K562 (cell line): Measurements from ENCODE around the gene OR2V2. TPM values are rescaled to one million over a fixed set of nuclear protein-coding genes. Genes with fewer than 3 reads are reported as not detected.

Experiments
- CHCHD3 ChIP-seq: fragments of 250-450 bp; sonication (Bioruptor Pico); IDR thresholded peaks from 2 replicates; pipeline ENCODE4 v2.1.2; 2022; ENCODE audit warnings: mild to moderate bottlenecking
- CTBP1 ChIP-seq: fragments of 450-650 bp; IDR thresholded peaks from 2 replicates; pipeline ENCODE4 v1.6.1; 2016; ENCODE audit warnings: borderline replicate concordance
- ELF1 ChIP-seq: fragments of 200-800 bp; sonication (Bioruptor generic); IDR thresholded peaks from 2 replicates; pipeline ENCODE4 v1.6.1; 2016; ENCODE audit warnings: missing genetic modification characterization, missing compliant biosample characterization
- GABPB1 ChIP-seq: sonication (generic); formaldehyde crosslinking; IDR thresholded peaks from 2 replicates; pipeline ENCODE4 v1.8.0; 2022; ENCODE audit warnings: mild to moderate bottlenecking, missing genetic modification reagents
- HDGF ChIP-seq: fragments of 450-650 bp; IDR thresholded peaks from 2 replicates; pipeline ENCODE4 v1.6.1; 2016
- KHSRP ChIP-seq: fragments of 450-650 bp; IDR thresholded peaks from 2 replicates; pipeline ENCODE4 v1.6.1; 2017
- KLF1 ChIP-seq: fragments of 450-650 bp; IDR thresholded peaks from 2 replicates; pipeline ENCODE4 v1.6.1; 2016; ENCODE audit warnings: missing genetic modification characterization, missing compliant biosample characterization
- MECOM ChIP-seq: fragments of 250-450 bp; sonication (Bioruptor Pico); IDR thresholded peaks from 2 replicates; pipeline ENCODE4 v1.8.0; 2022; ENCODE audit warnings: inconsistent platforms
- RFX7 ChIP-seq: fragments of 250-450 bp; sonication (Bioruptor Pico); IDR thresholded peaks from 2 replicates; pipeline ENCODE4 v1.5.1; 2021; ENCODE audit warnings: mild to moderate bottlenecking
- SMARCA5 ChIP-seq: fragments of 450-650 bp; IDR thresholded peaks from 2 replicates; pipeline ENCODE4 v1.6.1; 2016
- U2AF1 ChIP-seq: fragments of 200-400 bp; formaldehyde crosslinking; optimal IDR thresholded peaks from 2 replicates; pipeline ENCODE3; 2017; ENCODE audit warnings: mild to moderate bottlenecking, low read depth, low read length, moderate library complexity
- YBX1 ChIP-seq: fragments of 450-650 bp; IDR thresholded peaks from 2 replicates; pipeline ENCODE4 v1.7.1; 2016; ENCODE audit warnings: mild to moderate bottlenecking
- ZNF57 ChIP-seq: fragments of 450-650 bp; formaldehyde crosslinking; IDR thresholded peaks from 2 replicates; pipeline ENCODE4 v1.4.0; 2020; ENCODE audit warnings: mild to moderate bottlenecking, moderate library complexity
- ZNF780A ChIP-seq: fragments of 250-450 bp; sonication (Bioruptor Pico); IDR thresholded peaks from 2 replicates; pipeline ENCODE4 v1.5.0; 2021; ENCODE audit warnings: mild to moderate bottlenecking
- polyA plus RNA-seq, 8 experiments: library from polyadenylated mRNA; depleted of rRNA in 4 of 8; stranded (reverse) in 5 of 8; unstranded in 3 of 8; fragments of >200 nt; fragmentation: Nextera tagmentation in 2 of 8; fragmentation: Illumina TruSeq in 1 of 8; extraction: Ambion mirVana in 2 of 8; extraction: Trizol in 1 of 8; gene quantifications; 2 replicates each; pipeline versions ENCODE4 v1.2.1 to v1.2.3, GENCODE V29; 2011 to 2014; ENCODE audit warnings: inconsistent platforms in 1 of 8, missing spikeins in 1 of 8
- total RNA-seq, 7 experiments: library from RNA; depleted of rRNA in 6 of 7; stranded (reverse); fragments of >200 nt in 6 of 7; fragmentation: Illumina TruSeq in 2 of 7; extraction: Trizol in 2 of 7; gene quantifications; 2 replicates each; pipeline versions ENCODE4 v1.2.1 to v1.2.3, GENCODE V29; 2011 to 2021; ENCODE audit warnings: low replicate concordance in 1 of 7
- TF ChIP-seq, protein P1 (sequence below): fragments of 200-400 bp; formaldehyde crosslinking; IDR thresholded peaks from 2 replicates; pipeline ENCODE4 v1.6.1; 2017; ENCODE audit warnings: mild to moderate bottlenecking, low read depth, low read length, moderate library complexity
- TF ChIP-seq, protein P2 (sequence below): fragments of 250-450 bp; sonication (Bioruptor Pico); IDR thresholded peaks from 2 replicates; pipeline ENCODE4 v1.5.0; 2020; ENCODE audit warnings: mild to moderate bottlenecking, borderline replicate concordance
- TF ChIP-seq, protein P3 (sequence below): fragments of 150-350 bp; IDR thresholded peaks from 2 replicates; pipeline ENCODE4 v1.6.1; 2014; ENCODE audit warnings: low read depth, mild to moderate bottlenecking, low read length, borderline replicate concordance
- TF ChIP-seq, protein P4 (sequence below): IDR thresholded peaks from 2 replicates; pipeline ENCODE4 v1.6.1; 2014; ENCODE audit warnings: antibody characterized with exemption
- TF ChIP-seq, protein P5 (sequence below): fragments of 450-650 bp; formaldehyde crosslinking; IDR thresholded peaks from 2 replicates; pipeline ENCODE4 v1.4.0; 2020; ENCODE audit warnings: mild to moderate bottlenecking

Gene OR2V2
- total and polyA plus RNA-seq, 9 of the 15 experiments (the other 6 are each of a cell fraction or from before 2014, with no cell fraction given): 0.01 TPM; not detected in 8

DNA sequence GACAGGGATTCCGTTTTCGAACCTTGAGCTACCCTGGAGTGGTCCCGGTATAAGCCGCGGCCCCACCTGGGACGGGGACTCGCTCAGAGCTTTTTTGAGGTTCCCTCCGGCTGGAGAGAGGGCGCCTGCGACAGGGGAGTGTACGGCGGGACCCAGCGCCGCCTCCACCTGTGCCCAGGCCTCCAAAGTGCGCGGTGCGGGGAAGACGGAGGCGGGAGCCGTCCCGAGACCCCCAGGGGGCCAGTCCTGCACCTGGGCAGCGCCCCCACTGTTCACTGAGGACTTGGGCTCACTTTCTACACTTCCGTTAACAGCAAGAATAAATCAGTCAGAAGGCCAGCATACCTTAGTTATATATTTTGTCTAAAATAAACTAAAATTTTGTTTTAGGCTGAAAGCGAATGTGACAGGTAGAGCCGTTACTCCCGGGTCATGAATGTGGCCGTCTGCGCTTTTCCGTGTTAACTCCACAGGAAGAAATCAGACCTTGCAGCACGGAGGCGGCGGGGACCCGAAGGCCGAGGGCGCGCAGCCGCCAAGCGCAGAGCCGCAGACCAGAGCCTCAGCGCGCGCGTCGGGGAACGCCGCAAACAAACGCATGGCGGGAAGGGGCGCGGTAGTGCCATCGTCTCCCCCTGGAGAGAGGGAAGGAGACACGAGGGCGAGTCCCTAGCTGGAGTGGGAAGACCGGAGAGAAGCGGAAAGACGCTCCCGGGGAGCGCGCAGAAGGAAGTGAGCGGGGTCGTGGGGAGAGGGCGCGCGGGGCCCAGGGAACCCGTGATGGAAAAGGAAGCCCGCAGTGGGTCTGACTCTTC is 43.5 kb downstream of the OR2V2 start (continued):
- TF ChIP-seq, protein P1, sequence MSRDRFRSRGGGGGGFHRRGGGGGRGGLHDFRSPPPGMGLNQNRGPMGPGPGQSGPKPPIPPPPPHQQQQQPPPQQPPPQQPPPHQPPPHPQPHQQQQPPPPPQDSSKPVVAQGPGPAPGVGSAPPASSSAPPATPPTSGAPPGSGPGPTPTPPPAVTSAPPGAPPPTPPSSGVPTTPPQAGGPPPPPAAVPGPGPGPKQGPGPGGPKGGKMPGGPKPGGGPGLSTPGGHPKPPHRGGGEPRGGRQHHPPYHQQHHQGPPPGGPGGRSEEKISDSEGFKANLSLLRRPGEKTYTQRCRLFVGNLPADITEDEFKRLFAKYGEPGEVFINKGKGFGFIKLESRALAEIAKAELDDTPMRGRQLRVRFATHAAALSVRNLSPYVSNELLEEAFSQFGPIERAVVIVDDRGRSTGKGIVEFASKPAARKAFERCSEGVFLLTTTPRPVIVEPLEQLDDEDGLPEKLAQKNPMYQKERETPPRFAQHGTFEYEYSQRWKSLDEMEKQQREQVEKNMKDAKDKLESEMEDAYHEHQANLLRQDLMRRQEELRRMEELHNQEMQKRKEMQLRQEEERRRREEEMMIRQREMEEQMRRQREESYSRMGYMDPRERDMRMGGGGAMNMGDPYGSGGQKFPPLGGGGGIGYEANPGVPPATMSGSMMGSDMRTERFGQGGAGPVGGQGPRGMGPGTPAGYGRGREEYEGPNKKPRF: no peak
- TF ChIP-seq, protein P2, sequence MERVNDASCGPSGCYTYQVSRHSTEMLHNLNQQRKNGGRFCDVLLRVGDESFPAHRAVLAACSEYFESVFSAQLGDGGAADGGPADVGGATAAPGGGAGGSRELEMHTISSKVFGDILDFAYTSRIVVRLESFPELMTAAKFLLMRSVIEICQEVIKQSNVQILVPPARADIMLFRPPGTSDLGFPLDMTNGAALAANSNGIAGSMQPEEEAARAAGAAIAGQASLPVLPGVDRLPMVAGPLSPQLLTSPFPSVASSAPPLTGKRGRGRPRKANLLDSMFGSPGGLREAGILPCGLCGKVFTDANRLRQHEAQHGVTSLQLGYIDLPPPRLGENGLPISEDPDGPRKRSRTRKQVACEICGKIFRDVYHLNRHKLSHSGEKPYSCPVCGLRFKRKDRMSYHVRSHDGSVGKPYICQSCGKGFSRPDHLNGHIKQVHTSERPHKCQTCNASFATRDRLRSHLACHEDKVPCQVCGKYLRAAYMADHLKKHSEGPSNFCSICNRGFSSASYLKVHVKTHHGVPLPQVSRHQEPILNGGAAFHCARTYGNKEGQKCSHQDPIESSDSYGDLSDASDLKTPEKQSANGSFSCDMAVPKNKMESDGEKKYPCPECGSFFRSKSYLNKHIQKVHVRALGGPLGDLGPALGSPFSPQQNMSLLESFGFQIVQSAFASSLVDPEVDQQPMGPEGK: no peak
- no peak for TF ChIP-seq U2AF1
- peak; percentile 40; the same call in 1 of the 2 replicates for TF ChIP-seq HDGF
- TF ChIP-seq, protein P3, sequence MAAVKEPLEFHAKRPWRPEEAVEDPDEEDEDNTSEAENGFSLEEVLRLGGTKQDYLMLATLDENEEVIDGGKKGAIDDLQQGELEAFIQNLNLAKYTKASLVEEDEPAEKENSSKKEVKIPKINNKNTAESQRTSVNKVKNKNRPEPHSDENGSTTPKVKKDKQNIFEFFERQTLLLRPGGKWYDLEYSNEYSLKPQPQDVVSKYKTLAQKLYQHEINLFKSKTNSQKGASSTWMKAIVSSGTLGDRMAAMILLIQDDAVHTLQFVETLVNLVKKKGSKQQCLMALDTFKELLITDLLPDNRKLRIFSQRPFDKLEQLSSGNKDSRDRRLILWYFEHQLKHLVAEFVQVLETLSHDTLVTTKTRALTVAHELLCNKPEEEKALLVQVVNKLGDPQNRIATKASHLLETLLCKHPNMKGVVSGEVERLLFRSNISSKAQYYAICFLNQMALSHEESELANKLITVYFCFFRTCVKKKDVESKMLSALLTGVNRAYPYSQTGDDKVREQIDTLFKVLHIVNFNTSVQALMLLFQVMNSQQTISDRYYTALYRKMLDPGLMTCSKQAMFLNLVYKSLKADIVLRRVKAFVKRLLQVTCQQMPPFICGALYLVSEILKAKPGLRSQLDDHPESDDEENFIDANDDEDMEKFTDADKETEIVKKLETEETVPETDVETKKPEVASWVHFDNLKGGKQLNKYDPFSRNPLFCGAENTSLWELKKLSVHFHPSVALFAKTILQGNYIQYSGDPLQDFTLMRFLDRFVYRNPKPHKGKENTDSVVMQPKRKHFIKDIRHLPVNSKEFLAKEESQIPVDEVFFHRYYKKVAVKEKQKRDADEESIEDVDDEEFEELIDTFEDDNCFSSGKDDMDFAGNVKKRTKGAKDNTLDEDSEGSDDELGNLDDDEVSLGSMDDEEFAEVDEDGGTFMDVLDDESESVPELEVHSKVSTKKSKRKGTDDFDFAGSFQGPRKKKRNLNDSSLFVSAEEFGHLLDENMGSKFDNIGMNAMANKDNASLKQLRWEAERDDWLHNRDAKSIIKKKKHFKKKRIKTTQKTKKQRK: no peak
- TF ChIP-seq, protein P4, sequence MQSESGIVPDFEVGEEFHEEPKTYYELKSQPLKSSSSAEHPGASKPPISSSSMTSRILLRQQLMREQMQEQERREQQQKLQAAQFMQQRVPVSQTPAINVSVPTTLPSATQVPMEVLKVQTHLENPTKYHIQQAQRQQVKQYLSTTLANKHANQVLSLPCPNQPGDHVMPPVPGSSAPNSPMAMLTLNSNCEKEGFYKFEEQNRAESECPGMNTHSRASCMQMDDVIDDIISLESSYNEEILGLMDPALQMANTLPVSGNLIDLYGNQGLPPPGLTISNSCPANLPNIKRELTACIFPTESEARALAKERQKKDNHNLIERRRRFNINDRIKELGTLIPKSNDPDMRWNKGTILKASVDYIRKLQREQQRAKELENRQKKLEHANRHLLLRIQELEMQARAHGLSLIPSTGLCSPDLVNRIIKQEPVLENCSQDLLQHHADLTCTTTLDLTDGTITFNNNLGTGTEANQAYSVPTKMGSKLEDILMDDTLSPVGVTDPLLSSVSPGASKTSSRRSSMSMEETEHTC: no peak
- TF ChIP-seq MECOM (CRISPR knock-in tag): no peak
- TF ChIP-seq CTBP1: no peak
- no peak for TF ChIP-seq KLF1 (tag)
- no peak for TF ChIP-seq GABPB1
- no peak for TF ChIP-seq YBX1
- no peak for TF ChIP-seq CHCHD3 (CRISPR knock-in tag)
- TF ChIP-seq ZNF57 (CRISPR knock-in tag): no peak
- TF ChIP-seq RFX7: no peak
- TF ChIP-seq ELF1 (tag): no peak
- TF ChIP-seq ZNF780A (CRISPR knock-in tag): no peak
- TF ChIP-seq, protein P5, sequence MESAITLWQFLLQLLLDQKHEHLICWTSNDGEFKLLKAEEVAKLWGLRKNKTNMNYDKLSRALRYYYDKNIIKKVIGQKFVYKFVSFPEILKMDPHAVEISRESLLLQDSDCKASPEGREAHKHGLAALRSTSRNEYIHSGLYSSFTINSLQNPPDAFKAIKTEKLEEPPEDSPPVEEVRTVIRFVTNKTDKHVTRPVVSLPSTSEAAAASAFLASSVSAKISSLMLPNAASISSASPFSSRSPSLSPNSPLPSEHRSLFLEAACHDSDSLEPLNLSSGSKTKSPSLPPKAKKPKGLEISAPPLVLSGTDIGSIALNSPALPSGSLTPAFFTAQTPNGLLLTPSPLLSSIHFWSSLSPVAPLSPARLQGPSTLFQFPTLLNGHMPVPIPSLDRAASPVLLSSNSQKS (CRISPR knock-in tag): no peak
- no peak for TF ChIP-seq KHSRP
- 0 out of 2 replicates have a peak, but pooled peaks have one; percentile 8 for TF ChIP-seq SMARCA5
